ENCODE data around the gene PDE11A. TPM values are rescaled to one million over a fixed set of nuclear protein-coding genes. Genes with fewer than 3 reads are reported as not detected.

The PDE11A gene
- total RNA-seq, 4 donors from 2014 or later = 0.11 to 1.2 (median 0.26) TPM

DNA sequence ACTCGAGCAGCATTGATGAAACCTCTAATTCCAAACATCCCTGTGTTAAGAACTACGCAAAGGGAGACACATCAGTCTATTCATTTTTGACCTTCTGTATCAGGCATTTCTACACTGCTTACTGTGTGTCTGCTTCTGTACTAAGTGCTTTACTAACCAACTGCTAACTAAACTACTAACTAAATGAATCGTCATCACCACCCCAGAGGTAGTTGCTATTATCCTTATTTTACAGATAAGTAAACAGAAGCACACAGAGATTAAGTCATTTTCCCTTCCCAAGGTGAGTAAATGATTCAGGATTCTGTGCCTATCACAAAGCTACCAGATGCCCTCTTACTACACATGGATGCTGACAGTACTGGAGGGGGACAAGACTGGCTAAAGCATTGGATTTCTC is 395.9 kb downstream of the PDE11A start:
- no peak for TF ChIP-seq POLR2A (IDR thresholded peaks at IDR 0.05)
- no peak for TF ChIP-seq CTCF (IDR thresholded peaks at IDR 0.05)
- DNase-seq (ENCODE audit: low spot score in 2 of 2) = no peak
- 65 to 79% methylated on average over 3 of the region's 3 CpGs for WGBS, 2 donors
- intact Hi-C loops (cut with DNase I; ENCODE audit: low total_unique reads) = no loop called here
- no peak overlapping the region for H3K4me3 ChIP-seq (ENCODE audit: low read depth, poor library complexity, severe bottlenecking)

GRCh38 chr2:177675825-177676224 is 396.8 kb downstream of the PDE11A start:
- H3K4me3 ChIP-seq (ENCODE audit: low read depth, poor library complexity, severe bottlenecking) = no peak overlapping the region
- no peak for DNase-seq (ENCODE audit: low spot score in 2 of 2)
- TF ChIP-seq CTCF (IDR thresholded peaks at IDR 0.05) (no peak), POLR2A (IDR thresholded peaks at IDR 0.05) (no peak)
- 75 to 78% methylated on average over 1 of the region's 1 CpG for WGBS, 2 donors
- intact Hi-C loops (cut with DNase I; ENCODE audit: low total_unique reads) = no loop called here

- 40 to 41% methylated on average over 6 of the region's 6 CpGs for WGBS, 2 donors
- DNase-seq (ENCODE audit: low spot score in 2 of 2) = no peak
- H3K4me3 ChIP-seq (ENCODE audit: low read depth, poor library complexity, severe bottlenecking) = no peak overlapping the region
- intact Hi-C loops (cut with DNase I; ENCODE audit: low total_unique reads) = no loop called here
- no peak for TF ChIP-seq CTCF (IDR thresholded peaks at IDR 0.05)
- TF ChIP-seq POLR2A (IDR thresholded peaks at IDR 0.05) = no peak
Measured at GRCh38 chr2:177675350-177675821, 397.2 kb downstream of the PDE11A start.

GRCh38 chr2:177673602-177674595 is 398.7 kb downstream of the PDE11A start:
- intact Hi-C loops (cut with DNase I; ENCODE audit: low total_unique reads) = no loop called here
- TF ChIP-seq POLR2A (IDR thresholded peaks at IDR 0.05) = no peak
- no peak for TF ChIP-seq CTCF (IDR thresholded peaks at IDR 0.05)
- H3K4me3 ChIP-seq (ENCODE audit: low read depth, poor library complexity, severe bottlenecking) = no peak overlapping the region
- 84% methylated on average over 9 of the region's 9 CpGs for WGBS, 2 donors
- no peak for DNase-seq (ENCODE audit: low spot score in 2 of 2)

DNA sequence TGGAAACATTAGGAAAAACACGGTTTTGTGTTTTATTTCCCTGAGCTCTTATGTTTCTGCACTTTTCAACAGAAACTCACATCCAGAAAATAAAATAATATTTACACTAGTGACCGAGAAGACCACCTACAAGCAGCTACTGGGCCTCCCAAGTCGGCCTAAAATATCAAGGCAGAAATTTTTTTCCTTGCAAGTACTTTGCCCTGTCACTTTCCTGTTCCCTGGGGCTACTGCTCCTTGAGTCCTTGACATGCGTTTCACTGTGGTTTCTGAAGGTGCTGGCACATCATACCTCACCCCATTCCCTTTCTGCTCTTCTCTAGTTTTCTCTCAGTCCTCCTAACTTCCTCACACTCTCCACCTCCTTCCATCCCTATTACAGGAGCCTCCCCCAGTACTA is 400.9 kb downstream of the PDE11A start:
- 69 to 72% methylated on average over 4 of the region's 4 CpGs for WGBS, 2 donors
- intact Hi-C loops (cut with DNase I; ENCODE audit: low total_unique reads) = no loop called here
- H3K4me3 ChIP-seq (ENCODE audit: low read depth, poor library complexity, severe bottlenecking) = no peak overlapping the region
- no peak for TF ChIP-seq CTCF (IDR thresholded peaks at IDR 0.05)
- no peak for DNase-seq (ENCODE audit: low spot score in 2 of 2)

Measured in lower leg skin (tissue), 4 donors.